ENCODE measurements around the gene PROKR1.

- TF ChIP-seq CTCF (conservative IDR thresholded peaks at IDR 0.05; ENCODE audit: low read length): no peak
- no peak for TF ChIP-seq EZH2phosphoT487 (IDR thresholded peaks at IDR 0.05; ENCODE audit: borderline replicate concordance)
Measured at GRCh38 chr2:68650645-68651044, 7.3 kb downstream of the PROKR1 start.

Data from Loucy (cell line).